GM12878 (cell line): ENCODE data around the gene SLX4IP. TPM values are rescaled to one million over a fixed set of nuclear protein-coding genes. Genes with fewer than 3 reads are reported as not detected.
A peak's percentile ranks its signal among the peaks of the same experiment; 100 is the strongest.

Experiments used
- ATAC-seq: fragments of 200-7000 bp; cut with Tn5 transposase; 3 replicates; pipeline ENCODE4 v1.9.1; 2020; ENCODE audit warnings: mild to moderate bottlenecking, moderate library complexity
- BruUV-seq: library from RNA; stranded (reverse); fragments of 400-500 nt; replicated peaks from 2 replicates; lab custom pipeline; 2021; lab: Mats Ljungman, UMichigan
- CTCF ChIA-PET: fragments of 300-600 bp; sonication (Branson Sonifier 250); formaldehyde crosslinking; extraction: SDS; loops from one replicate; lab custom pipeline; 2021; ENCODE audit warnings: inconsistent platforms; lab: Yijun Ruan, JAX
- POLR2A ChIA-PET: fragments of 350-600 bp; formaldehyde crosslinking; extraction: SDS; loops from one replicate; lab custom pipeline; 2021; ENCODE audit warnings: inconsistent platforms; lab: Charles Lee
- RAD21 ChIA-PET: fragments of 300-600 bp; sonication (Branson Sonifier 250); formaldehyde crosslinking; loops from one replicate; lab custom pipeline; 2023; ENCODE audit warnings: antibody characterized with exemption; ENCODE audit not compliant: unreplicated experiment; lab: Charles Lee
- SMC1A ChIA-PET: fragments of 300-600 bp; sonication (Branson Sonifier 250); formaldehyde crosslinking; loops from one replicate; lab custom pipeline; 2023; ENCODE audit not compliant: unreplicated experiment, uncharacterized antibody; lab: Charles Lee
- DNase-seq: peaks from one replicate; pipeline ENCODE4 v3.0.0-alpha.2; 2011; ENCODE audit warnings: low read depth, low spot score
- FAIRE-seq: peaks from 3 replicates; lab custom pipeline; 2011; peaks lifted over from hg19 to GRCh38; lab: Jason Lieb, UNC
- H2AFZ ChIP-seq: 2 replicates; pipeline ENCODE4 v1.6.0; 2011; ENCODE audit warnings: low read depth, low read length, control low read depth; ENCODE audit not compliant: control insufficient read depth
- H3K27ac ChIP-seq: 2 replicates; pipeline ENCODE4 v1.5.1; 2011; ENCODE audit warnings: control low read depth; ENCODE audit not compliant: control insufficient read depth, insufficient read depth
- H3K27me3 ChIP-seq, 2 experiments: replicated peaks in 1 of 2; 2 replicates each; pipeline versions ENCODE4 v1.6.0 to v1.6.1; 2011; ENCODE audit warnings: low read length in 1 of 2; ENCODE audit not compliant: control insufficient read depth in 2 of 2, insufficient read depth in 2 of 2
- H3K36me3 ChIP-seq, 2 experiments: 2 replicates each; pipeline ENCODE4 v1.5.1; 2011; ENCODE audit warnings: low read length in 1 of 2; ENCODE audit not compliant: control insufficient read depth in 2 of 2, insufficient read depth in 2 of 2
- H3K4me1 ChIP-seq: 2 replicates; pipeline ENCODE4 v1.6.1; 2011; ENCODE audit warnings: mild to moderate bottlenecking, low read length, moderate library complexity, mixed read lengths; ENCODE audit not compliant: control insufficient read depth, insufficient read depth
- H3K4me2 ChIP-seq: 2 replicates; pipeline ENCODE4 v1.6.0; 2011; ENCODE audit warnings: control low read depth; ENCODE audit not compliant: control insufficient read depth, insufficient read depth
- H3K4me3 ChIP-seq: fragments of 200-600 bp; sonication (generic); 2 replicates; pipeline ENCODE4 v1.5.1; 2016
- H3K79me2 ChIP-seq: 2 replicates; pipeline ENCODE4 v1.6.0; 2011; ENCODE audit warnings: low read length; ENCODE audit not compliant: control insufficient read depth, insufficient read depth
- H3K9ac ChIP-seq: 2 replicates; pipeline ENCODE4 v1.8.0; 2011; ENCODE audit warnings: low read length, control low read depth, mixed read lengths; ENCODE audit not compliant: control insufficient read depth, insufficient read depth
- H3K9me3 ChIP-seq: replicated peaks from 3 replicates; pipeline ENCODE4 v1.5.1; 2011; ENCODE audit warnings: mild to moderate bottlenecking, low read length; ENCODE audit not compliant: control insufficient read depth, insufficient read depth
- H4K20me1 ChIP-seq: 2 replicates; pipeline ENCODE4 v1.6.0; 2011; ENCODE audit not compliant: control insufficient read depth, insufficient read depth
- HCFC1 ChIP-seq: fragments of 150-350 bp; IDR thresholded peaks from 2 replicates; pipeline ENCODE4 v1.6.1; 2014; ENCODE audit warnings: low read length
- POU2F2 ChIP-seq: IDR thresholded peaks from 3 replicates; pipeline ENCODE4 v1.6.1; 2011; ENCODE audit warnings: low read depth, mild to moderate bottlenecking, low read length, borderline replicate concordance
- RELA ChIP-seq: fragments of 450-650 bp; IDR thresholded peaks from 2 replicates; pipeline ENCODE4 v1.8.0; 2014; ENCODE audit warnings: borderline replicate concordance; ENCODE audit not compliant: partially characterized antibody
- RUNX3 ChIP-seq: IDR thresholded peaks from 2 replicates; pipeline ENCODE4 v1.6.1; 2012; ENCODE audit warnings: low read length, inconsistent platforms
- WGBS: methylation state at CpG from one replicate; pipeline ENCODE4 v1.1.6; 2016; ENCODE audit warnings: low lambda C conversion rate; ENCODE audit not compliant: insufficient replicate concordance, insufficient coverage; ENCODE audit errors: missing lambda C conversion rate; 5-methylcytosine and 5-hydroxymethylcytosine counted together
- in situ Hi-C: fragments of 300-500 bp; cut with MboI; formaldehyde crosslinking; loops from 9 replicates; pipeline ENCODE4 v1.14.3; 2018; ENCODE audit warnings: mixed read lengths
- intact Hi-C: fragments of 100-400 bp; cut with micrococcal nuclease; formaldehyde crosslinking; loops from one replicate; pipeline ENCODE4 v1.14.2; 2022; ENCODE audit not compliant: unreplicated experiment
- polyA plus RNA-seq, 11 experiments: library from polyadenylated mRNA; depleted of rRNA in 4 of 11; unstranded in 6 of 11; stranded (reverse) in 5 of 11; fragments of >200 nt; fragmentation: Nextera tagmentation in 4 of 11; fragmentation: Illumina TruSeq in 1 of 11; extraction: Ambion mirVana in 4 of 11; extraction: Trizol in 1 of 11; gene quantifications; 1 replicate in 1 of 11; 2 replicates in 10 of 11; pipeline versions ENCODE4 v1.2.1 to v1.2.3, GENCODE V29; 2011 to 2016; ENCODE audit warnings: inconsistent platforms in 2 of 11, missing spikeins in 2 of 11, low read depth in 1 of 11
- total RNA-seq, 4 experiments: library from RNA; depleted of rRNA in 3 of 4; stranded (reverse); fragments of >200 nt in 3 of 4; fragmentation: Illumina TruSeq in 1 of 4; extraction: Trizol in 1 of 4; gene quantifications; 2 replicates each; pipeline versions ENCODE4 v1.2.1 to v1.2.3, GENCODE V29; 2013 to 2021
- TF ChIP-seq, protein P1 (sequence below): fragments of 450-650 bp; formaldehyde crosslinking; IDR thresholded peaks from 2 replicates; pipeline ENCODE4 v1.5.0; 2022; ENCODE audit warnings: mild to moderate bottlenecking, missing genetic modification characterization

Gene SLX4IP
- total and polyA plus RNA-seq, 10 of the 15 experiments (the other 5 are each of a cell fraction or from before 2014, with no cell fraction given): 2.2 to 11.0 (median 6.3) TPM

- TF ChIP-seq, protein P1, sequence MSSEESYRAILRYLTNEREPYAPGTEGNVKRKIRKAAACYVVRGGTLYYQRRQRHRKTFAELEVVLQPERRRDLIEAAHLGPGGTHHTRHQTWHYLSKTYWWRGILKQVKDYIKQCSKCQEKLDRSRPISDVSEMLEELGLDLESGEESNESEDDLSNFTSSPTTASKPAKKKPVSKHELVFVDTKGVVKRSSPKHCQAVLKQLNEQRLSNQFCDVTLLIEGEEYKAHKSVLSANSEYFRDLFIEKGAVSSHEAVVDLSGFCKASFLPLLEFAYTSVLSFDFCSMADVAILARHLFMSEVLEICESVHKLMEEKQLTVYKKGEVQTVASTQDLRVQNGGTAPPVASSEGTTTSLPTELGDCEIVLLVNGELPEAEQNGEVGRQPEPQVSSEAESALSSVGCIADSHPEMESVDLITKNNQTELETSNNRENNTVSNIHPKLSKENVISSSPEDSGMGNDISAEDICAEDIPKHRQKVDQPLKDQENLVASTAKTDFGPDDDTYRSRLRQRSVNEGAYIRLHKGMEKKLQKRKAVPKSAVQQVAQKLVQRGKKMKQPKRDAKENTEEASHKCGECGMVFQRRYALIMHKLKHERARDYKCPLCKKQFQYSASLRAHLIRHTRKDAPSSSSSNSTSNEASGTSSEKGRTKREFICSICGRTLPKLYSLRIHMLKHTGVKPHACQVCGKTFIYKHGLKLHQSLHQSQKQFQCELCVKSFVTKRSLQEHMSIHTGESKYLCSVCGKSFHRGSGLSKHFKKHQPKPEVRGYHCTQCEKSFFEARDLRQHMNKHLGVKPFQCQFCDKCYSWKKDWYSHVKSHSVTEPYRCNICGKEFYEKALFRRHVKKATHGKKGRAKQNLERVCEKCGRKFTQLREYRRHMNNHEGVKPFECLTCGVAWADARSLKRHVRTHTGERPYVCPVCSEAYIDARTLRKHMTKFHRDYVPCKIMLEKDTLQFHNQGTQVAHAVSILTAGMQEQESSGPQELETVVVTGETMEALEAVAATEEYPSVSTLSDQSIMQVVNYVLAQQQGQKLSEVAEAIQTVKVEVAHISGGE (CRISPR knock-in tag): no peak
- no peak for TF ChIP-seq HCFC1
These were observed 81.4 kb downstream of the SLX4IP start (continued) for GRCh38 chr20:10516529-10516928.

GRCh38 chr20:10519361-10520046 is 84.4 kb downstream of the SLX4IP start:
- no peaks in the 10 kb centered on the region for H3K79me2 ChIP-seq
- H3K9ac ChIP-seq: no peak overlapping the region
- no peaks in the 10 kb centered on the region for H3K36me3 ChIP-seq
- CTCF ChIA-PET: no interaction called here
- no TSS peak for BruUV-seq
- H3K9me3 ChIP-seq: no peaks in the 10 kb centered on the region
- intact Hi-C loops: no loop called here
- H3K27ac ChIP-seq: no peak overlapping the region
- WGBS: under 1% methylated on average over 4 of the region's 4 CpGs
- H3K4me2 ChIP-seq: no peak overlapping the region
- SMC1A ChIA-PET: interaction anchor here (0.9 kb wide), 1 partner anchor 44 kb away, joined by 3 read pairs; no protein-coding TSS in a partner anchor
- no peak for FAIRE-seq
- DNase-seq: peak; percentile 28
- no peak overlapping the region for H2AFZ ChIP-seq
- H3K4me1 ChIP-seq: peaks cover 15% of the 10 kb centered on the region
- no peaks in the 10 kb centered on the region for H3K27me3 ChIP-seq
- H4K20me1 ChIP-seq: no peaks in the 10 kb centered on the region
- peak; percentile 61 for ATAC-seq
- POLR2A ChIA-PET: interaction anchor here (0.5 kb wide), 1 partner anchor 19 kb away, joined by 3 read pairs; no protein-coding TSS in a partner anchor
- no peak overlapping the region for H3K4me3 ChIP-seq
- TF ChIP-seq RUNX3 (peak; percentile 26; the same call in 1 of the 2 replicates), POU2F2 (peak; percentile 23; the same call in 1 of the 3 replicates), RELA (no peak)
- RAD21 ChIA-PET: no interaction called here
- in situ Hi-C loops: no loop called here
